AG04449 (cell line): ENCODE results near the gene PTBP3.

Experiments
- CTCF ChIA-PET: fragments of 350-600 bp; formaldehyde crosslinking; extraction: SDS; loops from one replicate; lab custom pipeline; 2021; ENCODE audit warnings: antibody characterized with exemption; lab: Yijun Ruan, JAX
- POLR2A ChIA-PET: fragments of 400-600, 350-600 bp; formaldehyde crosslinking; extraction: SDS; loops from one replicate; lab custom pipeline; 2020; ENCODE audit warnings: antibody characterized with exemption, inconsistent platforms; lab: Yijun Ruan, JAX
- DNase-seq: peaks from one replicate; pipeline ENCODE4 v3.0.0-alpha.2; 2010; ENCODE audit warnings: low read depth, low spot score
- H3K4me3 ChIP-seq: 2 replicates; pipeline ENCODE4 v1.5.1; 2011; ENCODE audit warnings: low read depth, mild to moderate bottlenecking, control low read depth, low read length
- CTCF ChIP-seq: IDR thresholded peaks from one replicate; pipeline ENCODE4 v1.5.1; 2011; ENCODE audit warnings: mild to moderate bottlenecking, moderate library complexity, low read length, control low read depth, inconsistent platforms; ENCODE audit not compliant: insufficient read depth; ENCODE audit errors: missing control alignments

PTBP3 gene

GRCh38 chr9:112212926-112213325, 120.5 kb downstream of the PTBP3 start:
- TF ChIP-seq CTCF, result no peak
- no peak overlapping the region for H3K4me3 ChIP-seq
- ChIA-PET CTCF (interaction anchor here (1.1 kb wide), 1 partner anchor 13 kb away, joined by 5 read pairs; no protein-coding TSS in a partner anchor), POLR2A (interaction anchor here (0.7 kb wide), 1 partner anchor 76 kb away, joined by 3 read pairs; no protein-coding TSS in a partner anchor)
- no peak for DNase-seq

- no peak for DNase-seq
- no peak overlapping the region for H3K4me3 ChIP-seq
- no peak for TF ChIP-seq CTCF
- POLR2A ChIA-PET, result no interaction called here
- CTCF ChIA-PET, result no interaction called here
Observed at GRCh38 chr9:112207451-112207850, 126.0 kb downstream of the PTBP3 start.

DNA sequence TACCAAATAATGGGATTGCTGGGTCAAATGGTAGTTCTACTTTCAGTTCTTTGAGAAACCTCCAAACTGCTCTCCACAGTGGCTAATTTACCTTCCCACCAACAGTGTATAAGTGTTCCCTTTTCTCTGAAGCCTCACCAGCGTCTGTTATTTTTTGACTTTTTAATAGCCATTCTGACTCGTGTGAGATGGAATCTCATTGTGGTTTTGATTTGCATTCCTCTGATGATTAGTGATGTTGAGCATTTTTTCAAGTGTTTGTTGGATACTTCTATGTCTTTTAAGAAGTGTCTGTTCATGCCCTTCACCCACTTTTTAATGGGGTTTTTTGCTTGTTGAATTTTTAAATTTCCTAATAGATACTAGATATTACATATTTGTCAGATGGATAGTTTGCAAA, 129.9 kb downstream of the PTBP3 start:
- ChIA-PET CTCF (no interaction called here), POLR2A (no interaction called here)
- no peak for TF ChIP-seq CTCF
- no peak for DNase-seq
- no peak overlapping the region for H3K4me3 ChIP-seq

DNA sequence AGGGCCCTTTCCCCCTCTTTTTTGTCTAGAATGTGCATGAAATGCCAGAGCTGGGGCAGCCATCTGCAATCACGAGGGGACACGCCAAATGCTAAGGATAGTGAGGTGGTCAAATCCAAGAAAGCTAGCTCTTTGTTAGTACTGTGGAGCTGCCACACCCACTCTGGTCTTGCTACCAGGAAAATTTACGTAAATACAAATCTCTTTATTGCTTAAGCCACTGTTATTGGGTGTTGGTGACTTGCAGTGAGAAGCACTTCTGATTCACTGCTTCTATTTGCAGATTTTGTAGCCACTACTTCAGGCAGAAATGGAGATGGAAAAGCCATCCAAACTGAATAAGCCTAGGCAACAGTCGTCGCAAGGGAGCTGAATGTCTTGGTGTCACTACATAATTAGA, 132.7 kb downstream of the PTBP3 start:
- ChIA-PET POLR2A (no interaction called here), CTCF (no interaction called here)

GRCh38 chr9:112198646-112199045, 134.8 kb downstream of the PTBP3 start:
- CTCF ChIA-PET, result interaction anchor here (0.8 kb wide), 1 partner anchor 163 kb away, joined by 3 read pairs; no protein-coding TSS in a partner anchor
- H3K4me3 ChIP-seq, result no peak overlapping the region
- TF ChIP-seq CTCF, result no peak
- POLR2A ChIA-PET, result no interaction called here
- no peak for DNase-seq

More for the DNA sequence above, 132.7 kb downstream of the PTBP3 start:
- no peak for DNase-seq
- TF ChIP-seq CTCF, result no peak
- H3K4me3 ChIP-seq, result no peak overlapping the region

DNA sequence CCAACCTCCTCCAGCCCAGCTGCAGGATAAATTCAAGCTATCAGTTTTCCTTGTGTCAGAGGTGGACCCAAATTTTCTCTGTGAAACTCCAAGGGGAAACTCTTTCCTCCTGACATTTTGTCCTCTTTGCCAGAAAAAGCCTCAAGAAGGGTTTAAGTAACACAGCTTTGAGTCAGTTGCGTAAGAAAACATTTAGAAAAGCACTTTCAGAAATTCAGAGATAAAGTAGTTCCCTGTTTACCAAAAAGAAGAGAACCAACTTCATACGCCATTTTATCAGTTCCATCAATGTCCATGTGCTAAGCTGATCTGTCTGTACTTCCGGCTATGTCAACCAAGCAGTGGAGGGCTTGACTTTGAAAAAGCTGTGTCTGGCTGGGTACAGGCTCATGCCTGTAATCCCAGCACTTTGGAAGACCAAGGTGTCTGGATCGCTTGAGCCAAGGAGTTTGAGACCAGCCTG, 138.4 kb downstream of the PTBP3 start:
- no peak for DNase-seq
- POLR2A ChIA-PET, result no interaction called here
- CTCF ChIA-PET, result interaction anchor here (1.4 kb wide), 1 partner anchor 10 kb away, joined by 5 read pairs; no protein-coding TSS in a partner anchor
- no peak for TF ChIP-seq CTCF
- no peak overlapping the region for H3K4me3 ChIP-seq
